ENCODE results near the gene CIAO2B. TPM values are rescaled to one million over a fixed set of nuclear protein-coding genes. Genes with fewer than 3 reads are reported as not detected.

CIAO2B gene
- total RNA-seq, 2 experiments from 2014 or later, result 115 to 126 TPM

- H3K27me3 Mint-ChIP-seq (ENCODE audit: low read depth), result peaks cover 27% of the 10 kb centered on the region
- CTCF ChIA-PET, result interaction anchor here (1.0 to 4.2 kb wide), 7 partner anchors 17 to 319 kb away, joined by 3 to 94 read pairs (median 5); partner anchors contain the start of gene NAE1
- H3K4me1 Mint-ChIP-seq (ENCODE audit: low read depth), result peaks cover 22% of the 10 kb centered on the region
- ATAC-seq (no peak), DNase-seq (no peak)
- H3K9me3 Mint-ChIP-seq (ENCODE audit: insufficient read depth), result no peaks in the 10 kb centered on the region
- H3K36me3 Mint-ChIP-seq (ENCODE audit: low read depth), result peaks cover 7% of the 10 kb centered on the region
- no peak overlapping the region for H3K27ac Mint-ChIP-seq
- H3K4me3 Mint-ChIP-seq, result no peak overlapping the region
- POLR2A ChIA-PET, result interaction anchor here (1.4 kb wide), 1 partner anchor 9 kb away, joined by 3 read pairs; the partner anchor contains the start of gene CDH16
Observed at GRCh38 chr16:66926961-66927436, 7.2 kb downstream of the CIAO2B start.

- ChIA-PET CTCF (interaction anchor here (0.9 to 4.2 kb wide), 9 partner anchors 16 to 318 kb away, joined by 3 to 94 read pairs (median 4); partner anchors contain the start of gene NAE1), POLR2A (interaction anchor here (0.6 to 1.4 kb wide), 4 partner anchors 8 to 167 kb away, joined by 3 read pairs; partner anchors contain the start of gene CDH16)
- Mint-ChIP-seq H3K27me3 (ENCODE audit: low read depth) (peaks cover 28% of the 10 kb centered on the region), H3K36me3 (ENCODE audit: low read depth) (peaks cover 5% of the 10 kb centered on the region), H3K27ac (no peak overlapping the region), H3K9me3 (ENCODE audit: insufficient read depth) (no peaks in the 10 kb centered on the region), H3K4me3 (no peak overlapping the region), H3K4me1 (ENCODE audit: low read depth) (peaks cover 22% of the 10 kb centered on the region)
- DNase-seq (no peak), ATAC-seq (no peak)
Observed at GRCh38 chr16:66926171-66926947, 7.8 kb downstream of the CIAO2B start.

- DNase-seq, result no peak
- H3K27ac Mint-ChIP-seq, result no peak within 1 kb of the TSS
Observed at GRCh38 chr16:66925322-66925840, 8.8 kb downstream of the CIAO2B start, which contains the start of gene RRAD. Gene RRAD, minus strand, starts transcription at chr16:66925535. Its CDS starts 356 bp downstream, at chr16:66925179.

GRCh38 chr16:66924527-66925321 lies 9.5 kb downstream of the CIAO2B start:
- DNase-seq, result peak; percentile 52
- H3K27ac Mint-ChIP-seq, result no peak overlapping the region
- H3K27me3 Mint-ChIP-seq (ENCODE audit: low read depth), result peaks cover 34% of the 10 kb centered on the region
- POLR2A ChIA-PET, result interaction anchor here (0.5 to 0.6 kb wide), 2 partner anchors 98 to 343 kb away, joined by 3 read pairs; no protein-coding TSS in a partner anchor
- peak overlapping the region; percentile 53 for H3K4me3 Mint-ChIP-seq
- no peaks in the 10 kb centered on the region for H3K9me3 Mint-ChIP-seq (ENCODE audit: insufficient read depth)
- H3K4me1 Mint-ChIP-seq (ENCODE audit: low read depth), result peaks cover 22% of the 10 kb centered on the region
- H3K36me3 Mint-ChIP-seq (ENCODE audit: low read depth), result no peaks in the 10 kb centered on the region
- peak; percentile 75 for ATAC-seq
- CTCF ChIA-PET, result interaction anchor here (0.8 to 4.2 kb wide), 4 partner anchors 30 to 94 kb away, joined by 3 to 27 read pairs (median 4); partner anchors contain the start of gene NAE1

More at GRCh38 chr16:66925322-66925840, 8.8 kb downstream of the CIAO2B start, which contains the start of gene RRAD:
- ATAC-seq, result peak; percentile 25
- Mint-ChIP-seq H3K27me3 (ENCODE audit: low read depth) (peaks cover 34% of the 10 kb centered on the region), H3K9me3 (ENCODE audit: insufficient read depth) (no peaks in the 10 kb centered on the region), H3K36me3 (ENCODE audit: low read depth) (peaks cover 4% of the 10 kb centered on the region), H3K4me3 (peak within 1 kb of the TSS; percentile 53), H3K4me1 (ENCODE audit: low read depth) (peaks cover 22% of the 10 kb centered on the region)
- CTCF ChIA-PET, result interaction anchor here (0.9 to 4.2 kb wide), 8 partner anchors 15 to 94 kb away, joined by 3 to 94 read pairs (median 4); partner anchors contain the start of gene NAE1
- POLR2A ChIA-PET, result interaction anchor here (0.5 to 0.8 kb wide), 4 partner anchors 26 to 343 kb away, joined by 3 read pairs; no protein-coding TSS in a partner anchor

GRCh38 chr16:66923866-66924265 lies 10.3 kb downstream of the CIAO2B start:
- Mint-ChIP-seq H3K9me3 (ENCODE audit: insufficient read depth) (no peaks in the 10 kb centered on the region), H3K27ac (no peak overlapping the region), H3K27me3 (ENCODE audit: low read depth) (peaks cover 34% of the 10 kb centered on the region), H3K36me3 (ENCODE audit: low read depth) (no peaks in the 10 kb centered on the region), H3K4me1 (ENCODE audit: low read depth) (peaks cover 22% of the 10 kb centered on the region), H3K4me3 (no peak overlapping the region)
- ATAC-seq (no peak), DNase-seq (no peak)
- POLR2A ChIA-PET, result no interaction called here
- CTCF ChIA-PET, result no interaction called here

GRCh38 chr16:66923247-66923731 lies 10.9 kb downstream of the CIAO2B start:
- no peak for DNase-seq

GRCh38 chr16:66921729-66922450 lies 12.3 kb downstream of the CIAO2B start:
- ChIA-PET POLR2A (interaction anchor here (1.2 kb wide), 1 partner anchor 11 kb away, joined by 3 read pairs; no protein-coding TSS in a partner anchor), CTCF (no interaction called here)
- H3K27me3 Mint-ChIP-seq (ENCODE audit: low read depth), result peaks cover 34% of the 10 kb centered on the region
- DNase-seq (no peak), ATAC-seq (no peak)
- H3K36me3 Mint-ChIP-seq (ENCODE audit: low read depth), result no peaks in the 10 kb centered on the region
- H3K27ac Mint-ChIP-seq, result no peak overlapping the region
- H3K4me3 Mint-ChIP-seq, result no peak overlapping the region
- H3K4me1 Mint-ChIP-seq (ENCODE audit: low read depth), result peaks cover 11% of the 10 kb centered on the region
- no peaks in the 10 kb centered on the region for H3K9me3 Mint-ChIP-seq (ENCODE audit: insufficient read depth)

More at GRCh38 chr16:66923247-66923731, 10.9 kb downstream of the CIAO2B start:
- no peak overlapping the region for H3K4me3 Mint-ChIP-seq
- ATAC-seq, result no peak
- no peak overlapping the region for H3K27ac Mint-ChIP-seq
- POLR2A ChIA-PET, result no interaction called here
- peaks cover 34% of the 10 kb centered on the region for H3K27me3 Mint-ChIP-seq (ENCODE audit: low read depth)
- no peaks in the 10 kb centered on the region for H3K9me3 Mint-ChIP-seq (ENCODE audit: insufficient read depth)
- CTCF ChIA-PET, result interaction anchor here (0.7 kb wide), 1 partner anchor 54 kb away, joined by 3 read pairs; no protein-coding TSS in a partner anchor
- H3K4me1 Mint-ChIP-seq (ENCODE audit: low read depth), result peaks cover 19% of the 10 kb centered on the region
- no peaks in the 10 kb centered on the region for H3K36me3 Mint-ChIP-seq (ENCODE audit: low read depth)

GRCh38 chr16:66920924-66921680 lies 13.1 kb downstream of the CIAO2B start:
- no peak overlapping the region for H3K4me3 Mint-ChIP-seq
- H3K27me3 Mint-ChIP-seq (ENCODE audit: low read depth), result peaks cover 36% of the 10 kb centered on the region
- no peaks in the 10 kb centered on the region for H3K9me3 Mint-ChIP-seq (ENCODE audit: insufficient read depth)
- CTCF ChIA-PET, result no interaction called here
- H3K4me1 Mint-ChIP-seq (ENCODE audit: low read depth), result peaks cover 11% of the 10 kb centered on the region
- POLR2A ChIA-PET, result interaction anchor here (1.2 kb wide), 1 partner anchor 12 kb away, joined by 3 read pairs; no protein-coding TSS in a partner anchor
- ATAC-seq, result no peak
- no peak for DNase-seq
- H3K27ac Mint-ChIP-seq, result no peak overlapping the region
- no peaks in the 10 kb centered on the region for H3K36me3 Mint-ChIP-seq (ENCODE audit: low read depth)

GRCh38 chr16:66920299-66920590 lies 14.0 kb downstream of the CIAO2B start:
- ATAC-seq (no peak), DNase-seq (no peak)
- POLR2A ChIA-PET, result no interaction called here
- Mint-ChIP-seq H3K4me1 (ENCODE audit: low read depth) (peaks cover 4% of the 10 kb centered on the region), H3K27ac (no peak overlapping the region), H3K9me3 (ENCODE audit: insufficient read depth) (no peaks in the 10 kb centered on the region), H3K4me3 (no peak overlapping the region), H3K36me3 (ENCODE audit: low read depth) (no peaks in the 10 kb centered on the region), H3K27me3 (ENCODE audit: low read depth) (peaks cover 28% of the 10 kb centered on the region)
- CTCF ChIA-PET, result interaction anchor here (1.9 kb wide), 1 partner anchor 25 kb away, joined by 7 read pairs; no protein-coding TSS in a partner anchor

- Mint-ChIP-seq H3K27me3 (ENCODE audit: low read depth) (peaks cover 26% of the 10 kb centered on the region), H3K4me3 (no peak overlapping the region), H3K9me3 (ENCODE audit: insufficient read depth) (no peaks in the 10 kb centered on the region), H3K36me3 (ENCODE audit: low read depth) (no peaks in the 10 kb centered on the region), H3K4me1 (ENCODE audit: low read depth) (peaks cover 4% of the 10 kb centered on the region), H3K27ac (no peak overlapping the region)
- ChIA-PET CTCF (interaction anchor here (1.9 kb wide), 1 partner anchor 24 kb away, joined by 7 read pairs; no protein-coding TSS in a partner anchor), POLR2A (interaction anchor here (0.8 kb wide), 1 partner anchor 14 kb away, joined by 3 read pairs; no protein-coding TSS in a partner anchor)
- DNase-seq (no peak), ATAC-seq (no peak)
Observed at GRCh38 chr16:66919569-66920298, 14.5 kb downstream of the CIAO2B start.

Data from activated CD8-positive, alpha-beta T cell treated with anti-CD3 and anti-CD28 coated beads, Interleukin-2, amount 10 ng/mL, durations not matched to agents 7 days and 5 days (primary cell).